GM12878 (cell line): ENCODE measurements around the gene ZNF652. TPM values are rescaled to one million over a fixed set of nuclear protein-coding genes. Genes with fewer than 3 reads are reported as not detected.

Source experiments
- CHD1 ChIP-seq: IDR thresholded peaks from 2 replicates; pipeline ENCODE4 v1.6.1; 2012; ENCODE audit warnings: low read depth, low read length, improper control_type of control experiment
- E4F1 ChIP-seq: fragments of 450-650 bp; IDR thresholded peaks from 2 replicates; pipeline ENCODE4 v1.6.1; 2018; ENCODE audit warnings: borderline replicate concordance, mild to moderate bottlenecking; ENCODE audit not compliant: partially characterized antibody
- MLLT1 ChIP-seq: fragments of 450-650 bp; IDR thresholded peaks from 2 replicates; pipeline ENCODE4 v1.6.1; 2016; ENCODE audit warnings: mild to moderate bottlenecking
- PAX8 ChIP-seq: fragments of 450-650 bp; IDR thresholded peaks from 2 replicates; pipeline ENCODE4 v1.6.1; 2017; ENCODE audit warnings: mild to moderate bottlenecking, moderate library complexity
- microRNA-seq: library from miRNA; unstranded; fragments of <30 nt; microRNA quantifications from one replicate; pipeline ENCODE4, GENCODE V29; 2018
- polyA plus RNA-seq, 11 experiments: library from polyadenylated mRNA; depleted of rRNA in 4 of 11; unstranded in 6 of 11; stranded (reverse) in 5 of 11; fragments of >200 nt; fragmentation: Nextera tagmentation in 4 of 11; fragmentation: Illumina TruSeq in 1 of 11; extraction: Ambion mirVana in 4 of 11; extraction: Trizol in 1 of 11; gene quantifications; 1 replicate in 1 of 11; 2 replicates in 10 of 11; pipeline versions ENCODE4 v1.2.1 to v1.2.3, GENCODE V29; 2011 to 2016; ENCODE audit warnings: inconsistent platforms in 2 of 11, missing spikeins in 2 of 11, low read depth in 1 of 11
- small RNA-seq: library from RNA; depleted of rRNA; stranded (forward); fragments of <200 nt; gene quantifications from one replicate; pipeline ENCODE3, GENCODE V24; 2014
- total RNA-seq, 4 experiments: library from RNA; depleted of rRNA in 3 of 4; stranded (reverse); fragments of >200 nt in 3 of 4; fragmentation: Illumina TruSeq in 1 of 4; extraction: Trizol in 1 of 4; gene quantifications; 2 replicates each; pipeline versions ENCODE4 v1.2.1 to v1.2.3, GENCODE V29; 2013 to 2021

ZNF652 gene
- total and polyA plus RNA-seq, 10 of the 15 experiments (the other 5 are each of a cell fraction or from before 2014, with no cell fraction given): 3.4 to 13.1 (median 8.7) TPM

GRCh38 chr17:49244839-49245238 is 117.2 kb downstream of the ZNF652 start (continued):
- TF ChIP-seq MLLT1 (no peak), CHD1 (no peak), E4F1 (no peak), PAX8 (no peak)

Small RNAs within 50 kb of the gene (microRNA-seq; reads per million reads assigned to microRNA genes)
- not detected for gene MIR6129

Small RNAs within 50 kb of the gene (small RNA-seq; reads per million reads assigned to genes)
- gene MIR6129: not detected

Other genes with a start within 250 kb of the ZNF652 start
- gene B4GALNT2, start 229.5 kb downstream of the ZNF652 start, total RNA-seq (2014; rRNA removed): not detected in 2 replicates
- gene B4GALNT2, start 229.5 kb downstream of the ZNF652 start, total RNA-seq (2014; rRNA removed; fragmentation: Illumina TruSeq; extraction: Trizol): not detected in 2 replicates
- not detected in 2 replicates for gene B4GALNT2, start 229.5 kb downstream of the ZNF652 start, total RNA-seq (2021)
- gene B4GALNT2, start 229.5 kb downstream of the ZNF652 start, polyA plus RNA-seq (2011; rRNA removed): not detected in 2 replicates
- gene B4GALNT2, start 229.5 kb downstream of the ZNF652 start, polyA plus RNA-seq (2014; fragmentation: Illumina TruSeq; extraction: Trizol): not detected in 2 replicates
- gene B4GALNT2, start 229.5 kb downstream of the ZNF652 start, polyA plus RNA-seq (2014; fragmentation: Nextera tagmentation; extraction: Ambion mirVana): not detected
- gene B4GALNT2, start 229.5 kb downstream of the ZNF652 start, polyA plus RNA-seq (2014; rRNA removed): not detected in 2 replicates
- gene B4GALNT2, start 229.5 kb downstream of the ZNF652 start, polyA plus RNA-seq (2016; fragmentation: Nextera tagmentation; extraction: Ambion mirVana): not detected
- gene GNGT2, start 151.7 kb downstream of the ZNF652 start, total RNA-seq (2014; rRNA removed): 21.4 and 23.5 TPM in 2 replicates
- 27.1 and 29.8 TPM in 2 replicates for gene GNGT2, start 151.7 kb downstream of the ZNF652 start, total RNA-seq (2014; rRNA removed; fragmentation: Illumina TruSeq; extraction: Trizol)
- gene GNGT2, start 151.7 kb downstream of the ZNF652 start, total RNA-seq (2021): 27.5 and 27.9 TPM in 2 replicates
- gene GNGT2, start 151.7 kb downstream of the ZNF652 start, polyA plus RNA-seq (2011; rRNA removed): 60.0 and 65.4 TPM in 2 replicates
- 53.3 and 60.4 TPM in 2 replicates for gene GNGT2, start 151.7 kb downstream of the ZNF652 start, polyA plus RNA-seq (2014; fragmentation: Illumina TruSeq; extraction: Trizol)
- 10 to 100 TPM; 15.3 to 22.6 TPM for gene GNGT2, start 151.7 kb downstream of the ZNF652 start, polyA plus RNA-seq (2014; fragmentation: Nextera tagmentation; extraction: Ambion mirVana)
- 30.4 and 36.5 TPM in 2 replicates for gene GNGT2, start 151.7 kb downstream of the ZNF652 start, polyA plus RNA-seq (2014; rRNA removed)
- gene GNGT2, start 151.7 kb downstream of the ZNF652 start, polyA plus RNA-seq (2016; fragmentation: Nextera tagmentation; extraction: Ambion mirVana): 10 to 100 TPM; 39.0 to 51.4 TPM
- gene ABI3, start 151.5 kb downstream of the ZNF652 start, total RNA-seq (2014; rRNA removed): 44.8 and 51.9 TPM in 2 replicates
- gene ABI3, start 151.5 kb downstream of the ZNF652 start, total RNA-seq (2014; rRNA removed; fragmentation: Illumina TruSeq; extraction: Trizol): 19.8 and 20.3 TPM in 2 replicates
- gene ABI3, start 151.5 kb downstream of the ZNF652 start, total RNA-seq (2021): 64.8 and 67.0 TPM in 2 replicates
- gene ABI3, start 151.5 kb downstream of the ZNF652 start, polyA plus RNA-seq (2011; rRNA removed): 25.8 and 70.6 TPM in 2 replicates
- gene ABI3, start 151.5 kb downstream of the ZNF652 start, polyA plus RNA-seq (2014; fragmentation: Illumina TruSeq; extraction: Trizol): 11.3 and 24.5 TPM in 2 replicates
- gene ABI3, start 151.5 kb downstream of the ZNF652 start, polyA plus RNA-seq (2014; fragmentation: Nextera tagmentation; extraction: Ambion mirVana): 10 to 100 TPM; 13.4 to 21.7 TPM
- gene ABI3, start 151.5 kb downstream of the ZNF652 start, polyA plus RNA-seq (2014; rRNA removed): 50.4 and 63.4 TPM in 2 replicates
- gene ABI3, start 151.5 kb downstream of the ZNF652 start, polyA plus RNA-seq (2016; fragmentation: Nextera tagmentation; extraction: Ambion mirVana): 100 to 1,000 TPM; 105 to 109 TPM
- 0.11 and 0.23 TPM in 2 replicates for gene PHOSPHO1, start 131.5 kb downstream of the ZNF652 start, total RNA-seq (2014; rRNA removed)
- gene PHOSPHO1, start 131.5 kb downstream of the ZNF652 start, total RNA-seq (2014; rRNA removed; fragmentation: Illumina TruSeq; extraction: Trizol): 0.09 TPM in 1 of 2 replicates, not detected in the other
- gene PHOSPHO1, start 131.5 kb downstream of the ZNF652 start, total RNA-seq (2021): 0.21 and 0.26 TPM in 2 replicates
- gene PHOSPHO1, start 131.5 kb downstream of the ZNF652 start, polyA plus RNA-seq (2011; rRNA removed): not detected in 2 replicates
- gene PHOSPHO1, start 131.5 kb downstream of the ZNF652 start, polyA plus RNA-seq (2014; fragmentation: Illumina TruSeq; extraction: Trizol): 0.03 TPM in 1 of 2 replicates, not detected in the other
- gene PHOSPHO1, start 131.5 kb downstream of the ZNF652 start, polyA plus RNA-seq (2014; fragmentation: Nextera tagmentation; extraction: Ambion mirVana): under 1 TPM in 1 of 2 experiments, not detected in 1; 0.04 TPM
- gene PHOSPHO1, start 131.5 kb downstream of the ZNF652 start, polyA plus RNA-seq (2014; rRNA removed): 0.06 TPM in 1 of 2 replicates, not detected in the other
- gene PHOSPHO1, start 131.5 kb downstream of the ZNF652 start, polyA plus RNA-seq (2016; fragmentation: Nextera tagmentation; extraction: Ambion mirVana): 1 to 10 TPM in 1 of 2 experiments, under 1 TPM in 1; 0.84 to 1.5 TPM
- gene PHB1, start 52.6 kb upstream of the ZNF652 start, total RNA-seq (2014; rRNA removed): 185 and 191 TPM in 2 replicates
- 156 and 172 TPM in 2 replicates for gene PHB1, start 52.6 kb upstream of the ZNF652 start, total RNA-seq (2014; rRNA removed; fragmentation: Illumina TruSeq; extraction: Trizol)
- gene PHB1, start 52.6 kb upstream of the ZNF652 start, total RNA-seq (2021): 281 and 286 TPM in 2 replicates
- 326 and 466 TPM in 2 replicates for gene PHB1, start 52.6 kb upstream of the ZNF652 start, polyA plus RNA-seq (2011; rRNA removed)
- 259 and 350 TPM in 2 replicates for gene PHB1, start 52.6 kb upstream of the ZNF652 start, polyA plus RNA-seq (2014; fragmentation: Illumina TruSeq; extraction: Trizol)
- gene PHB1, start 52.6 kb upstream of the ZNF652 start, polyA plus RNA-seq (2014; fragmentation: Nextera tagmentation; extraction: Ambion mirVana): 100 to 1,000 TPM; 117 to 154 TPM
- 209 and 221 TPM in 2 replicates for gene PHB1, start 52.6 kb upstream of the ZNF652 start, polyA plus RNA-seq (2014; rRNA removed)
- gene PHB1, start 52.6 kb upstream of the ZNF652 start, polyA plus RNA-seq (2016; fragmentation: Nextera tagmentation; extraction: Ambion mirVana): 100 to 1,000 TPM; 397 to 430 TPM
- gene NGFR, start 133.0 kb upstream of the ZNF652 start, total RNA-seq (2014; rRNA removed): 0.11 TPM in 2 replicates
- 0.05 and 0.09 TPM in 2 replicates for gene NGFR, start 133.0 kb upstream of the ZNF652 start, total RNA-seq (2014; rRNA removed; fragmentation: Illumina TruSeq; extraction: Trizol)
- 0.08 and 0.21 TPM in 2 replicates for gene NGFR, start 133.0 kb upstream of the ZNF652 start, total RNA-seq (2021)
- gene NGFR, start 133.0 kb upstream of the ZNF652 start, polyA plus RNA-seq (2011; rRNA removed): 0.07 TPM in 1 of 2 replicates, not detected in the other
- 0.07 and 0.10 TPM in 2 replicates for gene NGFR, start 133.0 kb upstream of the ZNF652 start, polyA plus RNA-seq (2014; fragmentation: Illumina TruSeq; extraction: Trizol)
- gene NGFR, start 133.0 kb upstream of the ZNF652 start, polyA plus RNA-seq (2014; fragmentation: Nextera tagmentation; extraction: Ambion mirVana): under 1 TPM in 1 of 2 experiments, not detected in 1; 0.05 TPM
- 0.09 and 0.15 TPM in 2 replicates for gene NGFR, start 133.0 kb upstream of the ZNF652 start, polyA plus RNA-seq (2014; rRNA removed)
- gene NGFR, start 133.0 kb upstream of the ZNF652 start, polyA plus RNA-seq (2016; fragmentation: Nextera tagmentation; extraction: Ambion mirVana): under 1 TPM; 0.05 to 0.28 TPM
- gene NXPH3, start 213.6 kb upstream of the ZNF652 start, total RNA-seq (2014; rRNA removed): under 0.01 and 0.34 TPM in 2 replicates
- 0.05 and 0.13 TPM in 2 replicates for gene NXPH3, start 213.6 kb upstream of the ZNF652 start, total RNA-seq (2014; rRNA removed; fragmentation: Illumina TruSeq; extraction: Trizol)
- 0.11 and 0.13 TPM in 2 replicates for gene NXPH3, start 213.6 kb upstream of the ZNF652 start, total RNA-seq (2021)
- gene NXPH3, start 213.6 kb upstream of the ZNF652 start, polyA plus RNA-seq (2011; rRNA removed): 0.17 and 0.35 TPM in 2 replicates
- gene NXPH3, start 213.6 kb upstream of the ZNF652 start, polyA plus RNA-seq (2014; fragmentation: Illumina TruSeq; extraction: Trizol): 0.10 and 0.12 TPM in 2 replicates
- gene NXPH3, start 213.6 kb upstream of the ZNF652 start, polyA plus RNA-seq (2014; fragmentation: Nextera tagmentation; extraction: Ambion mirVana): not detected
- gene NXPH3, start 213.6 kb upstream of the ZNF652 start, polyA plus RNA-seq (2014; rRNA removed): 0.09 and 0.19 TPM in 2 replicates
- gene NXPH3, start 213.6 kb upstream of the ZNF652 start, polyA plus RNA-seq (2016; fragmentation: Nextera tagmentation; extraction: Ambion mirVana): under 1 TPM; 0.08 to 0.12 TPM